GM12878 (cell line): Measurements from ENCODE around the gene C9orf50. TPM values are rescaled to one million over a fixed set of nuclear protein-coding genes. Genes with fewer than 3 reads are reported as not detected.
"Not testable (repeated sequence)": the region's sequence is repeated elsewhere in the genome, so short reads cannot be mapped to it uniquely, and the experiment has no call there.

Experiments
- ATAC-seq: fragments of 200-7000 bp; cut with Tn5 transposase; 3 replicates; pipeline ENCODE4 v1.9.1; 2020; ENCODE audit warnings: mild to moderate bottlenecking, moderate library complexity
- BruUV-seq: library from RNA; stranded (reverse); fragments of 400-500 nt; replicated peaks from 2 replicates; lab custom pipeline; 2021; lab: Mats Ljungman, UMichigan
- CTCF ChIA-PET: fragments of 300-600 bp; sonication (Branson Sonifier 250); formaldehyde crosslinking; extraction: SDS; loops from one replicate; lab custom pipeline; 2021; ENCODE audit warnings: inconsistent platforms; lab: Yijun Ruan, JAX
- POLR2A ChIA-PET: fragments of 350-600 bp; formaldehyde crosslinking; extraction: SDS; loops from one replicate; lab custom pipeline; 2021; ENCODE audit warnings: inconsistent platforms; lab: Charles Lee
- RAD21 ChIA-PET: fragments of 300-600 bp; sonication (Branson Sonifier 250); formaldehyde crosslinking; loops from one replicate; lab custom pipeline; 2023; ENCODE audit warnings: antibody characterized with exemption; ENCODE audit not compliant: unreplicated experiment; lab: Charles Lee
- SMC1A ChIA-PET: fragments of 300-600 bp; sonication (Branson Sonifier 250); formaldehyde crosslinking; loops from one replicate; lab custom pipeline; 2023; ENCODE audit not compliant: unreplicated experiment, uncharacterized antibody; lab: Charles Lee
- DNase-seq: peaks from one replicate; pipeline ENCODE4 v3.0.0-alpha.2; 2011; ENCODE audit warnings: low read depth, low spot score
- FAIRE-seq: peaks from 3 replicates; lab custom pipeline; 2011; peaks lifted over from hg19 to GRCh38; lab: Jason Lieb, UNC
- H2AFZ ChIP-seq: 2 replicates; pipeline ENCODE4 v1.6.0; 2011; ENCODE audit warnings: low read depth, low read length, control low read depth; ENCODE audit not compliant: control insufficient read depth
- H3K27ac ChIP-seq: 2 replicates; pipeline ENCODE4 v1.5.1; 2011; ENCODE audit warnings: control low read depth; ENCODE audit not compliant: control insufficient read depth, insufficient read depth
- H3K27me3 ChIP-seq, 2 experiments: replicated peaks in 1 of 2; 2 replicates each; pipeline versions ENCODE4 v1.6.0 to v1.6.1; 2011; ENCODE audit warnings: low read length in 1 of 2; ENCODE audit not compliant: control insufficient read depth in 2 of 2, insufficient read depth in 2 of 2
- H3K36me3 ChIP-seq, 2 experiments: 2 replicates each; pipeline ENCODE4 v1.5.1; 2011; ENCODE audit warnings: low read length in 1 of 2; ENCODE audit not compliant: control insufficient read depth in 2 of 2, insufficient read depth in 2 of 2
- H3K4me1 ChIP-seq: 2 replicates; pipeline ENCODE4 v1.6.1; 2011; ENCODE audit warnings: mild to moderate bottlenecking, low read length, moderate library complexity, mixed read lengths; ENCODE audit not compliant: control insufficient read depth, insufficient read depth
- H3K4me2 ChIP-seq: 2 replicates; pipeline ENCODE4 v1.6.0; 2011; ENCODE audit warnings: control low read depth; ENCODE audit not compliant: control insufficient read depth, insufficient read depth
- H3K4me3 ChIP-seq: fragments of 200-600 bp; sonication (generic); 2 replicates; pipeline ENCODE4 v1.5.1; 2016
- H3K79me2 ChIP-seq: 2 replicates; pipeline ENCODE4 v1.6.0; 2011; ENCODE audit warnings: low read length; ENCODE audit not compliant: control insufficient read depth, insufficient read depth
- H3K9ac ChIP-seq: 2 replicates; pipeline ENCODE4 v1.8.0; 2011; ENCODE audit warnings: low read length, control low read depth, mixed read lengths; ENCODE audit not compliant: control insufficient read depth, insufficient read depth
- H3K9me3 ChIP-seq: replicated peaks from 3 replicates; pipeline ENCODE4 v1.5.1; 2011; ENCODE audit warnings: mild to moderate bottlenecking, low read length; ENCODE audit not compliant: control insufficient read depth, insufficient read depth
- H4K20me1 ChIP-seq: 2 replicates; pipeline ENCODE4 v1.6.0; 2011; ENCODE audit not compliant: control insufficient read depth, insufficient read depth
- IKZF2 ChIP-seq, 2 experiments: fragments of 450-650 bp; IDR thresholded peaks; 2 replicates each; pipeline ENCODE4 v1.6.1; 2017; ENCODE audit warnings: mild to moderate bottlenecking in 2 of 2, moderate library complexity in 2 of 2
- MYC ChIP-seq: IDR thresholded peaks from 2 replicates; pipeline ENCODE4 v1.6.1; 2011; ENCODE audit warnings: mild to moderate bottlenecking, low read length, moderate library complexity, inconsistent platforms; ENCODE audit not compliant: insufficient read depth, insufficient replicate concordance, insufficient read length, severe bottlenecking
- NBN ChIP-seq: fragments of 450-650 bp; IDR thresholded peaks from 2 replicates; pipeline ENCODE4 v1.6.1; 2016
- NR2C1 ChIP-seq: fragments of 450-650 bp; IDR thresholded peaks from 2 replicates; pipeline ENCODE4 v1.6.1; 2017; ENCODE audit warnings: antibody characterized with exemption, mild to moderate bottlenecking, moderate library complexity
- TCF3 ChIP-seq: IDR thresholded peaks from 2 replicates; pipeline ENCODE4 v1.6.1; 2012; ENCODE audit warnings: low read depth, mild to moderate bottlenecking, low read length, borderline replicate concordance; ENCODE audit not compliant: insufficient read depth
- WGBS: methylation state at CpG from one replicate; pipeline ENCODE4 v1.1.6; 2016; ENCODE audit warnings: low lambda C conversion rate; ENCODE audit not compliant: insufficient replicate concordance, insufficient coverage; ENCODE audit errors: missing lambda C conversion rate; 5-methylcytosine and 5-hydroxymethylcytosine counted together
- in situ Hi-C: fragments of 300-500 bp; cut with MboI; formaldehyde crosslinking; loops from 9 replicates; pipeline ENCODE4 v1.14.3; 2018; ENCODE audit warnings: mixed read lengths
- intact Hi-C: fragments of 100-400 bp; cut with micrococcal nuclease; formaldehyde crosslinking; loops from one replicate; pipeline ENCODE4 v1.14.2; 2022; ENCODE audit not compliant: unreplicated experiment
- polyA plus RNA-seq, 11 experiments: library from polyadenylated mRNA; depleted of rRNA in 4 of 11; unstranded in 6 of 11; stranded (reverse) in 5 of 11; fragments of >200 nt; fragmentation: Nextera tagmentation in 4 of 11; fragmentation: Illumina TruSeq in 1 of 11; extraction: Ambion mirVana in 4 of 11; extraction: Trizol in 1 of 11; gene quantifications; 1 replicate in 1 of 11; 2 replicates in 10 of 11; pipeline versions ENCODE4 v1.2.1 to v1.2.3, GENCODE V29; 2011 to 2016; ENCODE audit warnings: inconsistent platforms in 2 of 11, missing spikeins in 2 of 11, low read depth in 1 of 11
- total RNA-seq, 4 experiments: library from RNA; depleted of rRNA in 3 of 4; stranded (reverse); fragments of >200 nt in 3 of 4; fragmentation: Illumina TruSeq in 1 of 4; extraction: Trizol in 1 of 4; gene quantifications; 2 replicates each; pipeline versions ENCODE4 v1.2.1 to v1.2.3, GENCODE V29; 2013 to 2021
- TF ChIP-seq, protein P1 (sequence below): IDR thresholded peaks from 2 replicates; pipeline ENCODE4 v1.6.1; 2012; ENCODE audit warnings: mild to moderate bottlenecking, low read depth, low read length
- TF ChIP-seq, protein P2 (sequence below): fragments of 450-650 bp; IDR thresholded peaks from 2 replicates; pipeline ENCODE4 v1.6.1; 2017; ENCODE audit warnings: mild to moderate bottlenecking, moderate library complexity

The C9orf50 gene
- total and polyA plus RNA-seq, 10 of the 15 experiments (the other 5 are each of a cell fraction or from before 2014, with no cell fraction given) = not detected

DNA sequence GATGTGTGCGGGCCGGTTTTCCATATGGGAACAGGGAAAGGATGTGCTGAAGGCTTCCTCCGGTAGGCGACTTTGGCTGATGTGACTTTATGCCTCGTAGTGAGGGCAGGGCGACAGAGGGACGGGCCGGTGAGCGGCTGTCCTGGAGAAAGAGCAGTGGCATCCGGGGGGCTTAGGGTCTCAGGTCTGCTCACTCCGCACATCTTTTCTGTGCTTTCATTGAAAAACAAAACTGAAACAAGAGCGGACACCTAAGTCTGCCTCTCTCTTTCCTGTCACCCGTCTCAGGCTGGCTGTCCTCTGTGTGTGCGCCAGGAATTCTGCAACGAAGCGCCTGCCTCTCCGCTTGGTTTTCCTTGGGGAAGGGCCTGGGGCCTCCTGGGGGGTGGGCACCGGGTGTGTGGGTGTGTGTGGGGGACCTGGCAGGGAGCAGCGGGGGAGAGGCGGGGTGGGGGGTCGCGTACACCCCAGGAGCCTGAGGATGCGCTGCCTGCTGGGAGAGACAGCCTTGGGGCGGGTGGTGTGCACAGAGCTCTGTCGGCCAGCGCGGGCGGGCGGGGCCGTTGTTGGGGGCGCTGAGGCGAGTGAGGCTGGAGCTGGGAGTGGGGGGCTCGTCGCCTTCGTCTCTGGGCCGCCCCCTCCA lies 44.0 kb upstream of the C9orf50 start (continued):
- TF ChIP-seq MYC (no peak), TCF3 (no peak), NBN (no peak), NR2C1 (no peak), IKZF2 (IDR thresholded peaks at IDR 0.05) (no peak)
- TF ChIP-seq, protein P1, sequence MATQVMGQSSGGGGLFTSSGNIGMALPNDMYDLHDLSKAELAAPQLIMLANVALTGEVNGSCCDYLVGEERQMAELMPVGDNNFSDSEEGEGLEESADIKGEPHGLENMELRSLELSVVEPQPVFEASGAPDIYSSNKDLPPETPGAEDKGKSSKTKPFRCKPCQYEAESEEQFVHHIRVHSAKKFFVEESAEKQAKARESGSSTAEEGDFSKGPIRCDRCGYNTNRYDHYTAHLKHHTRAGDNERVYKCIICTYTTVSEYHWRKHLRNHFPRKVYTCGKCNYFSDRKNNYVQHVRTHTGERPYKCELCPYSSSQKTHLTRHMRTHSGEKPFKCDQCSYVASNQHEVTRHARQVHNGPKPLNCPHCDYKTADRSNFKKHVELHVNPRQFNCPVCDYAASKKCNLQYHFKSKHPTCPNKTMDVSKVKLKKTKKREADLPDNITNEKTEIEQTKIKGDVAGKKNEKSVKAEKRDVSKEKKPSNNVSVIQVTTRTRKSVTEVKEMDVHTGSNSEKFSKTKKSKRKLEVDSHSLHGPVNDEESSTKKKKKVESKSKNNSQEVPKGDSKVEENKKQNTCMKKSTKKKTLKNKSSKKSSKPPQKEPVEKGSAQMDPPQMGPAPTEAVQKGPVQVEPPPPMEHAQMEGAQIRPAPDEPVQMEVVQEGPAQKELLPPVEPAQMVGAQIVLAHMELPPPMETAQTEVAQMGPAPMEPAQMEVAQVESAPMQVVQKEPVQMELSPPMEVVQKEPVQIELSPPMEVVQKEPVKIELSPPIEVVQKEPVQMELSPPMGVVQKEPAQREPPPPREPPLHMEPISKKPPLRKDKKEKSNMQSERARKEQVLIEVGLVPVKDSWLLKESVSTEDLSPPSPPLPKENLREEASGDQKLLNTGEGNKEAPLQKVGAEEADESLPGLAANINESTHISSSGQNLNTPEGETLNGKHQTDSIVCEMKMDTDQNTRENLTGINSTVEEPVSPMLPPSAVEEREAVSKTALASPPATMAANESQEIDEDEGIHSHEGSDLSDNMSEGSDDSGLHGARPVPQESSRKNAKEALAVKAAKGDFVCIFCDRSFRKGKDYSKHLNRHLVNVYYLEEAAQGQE = no peak
- TF ChIP-seq, protein P2, sequence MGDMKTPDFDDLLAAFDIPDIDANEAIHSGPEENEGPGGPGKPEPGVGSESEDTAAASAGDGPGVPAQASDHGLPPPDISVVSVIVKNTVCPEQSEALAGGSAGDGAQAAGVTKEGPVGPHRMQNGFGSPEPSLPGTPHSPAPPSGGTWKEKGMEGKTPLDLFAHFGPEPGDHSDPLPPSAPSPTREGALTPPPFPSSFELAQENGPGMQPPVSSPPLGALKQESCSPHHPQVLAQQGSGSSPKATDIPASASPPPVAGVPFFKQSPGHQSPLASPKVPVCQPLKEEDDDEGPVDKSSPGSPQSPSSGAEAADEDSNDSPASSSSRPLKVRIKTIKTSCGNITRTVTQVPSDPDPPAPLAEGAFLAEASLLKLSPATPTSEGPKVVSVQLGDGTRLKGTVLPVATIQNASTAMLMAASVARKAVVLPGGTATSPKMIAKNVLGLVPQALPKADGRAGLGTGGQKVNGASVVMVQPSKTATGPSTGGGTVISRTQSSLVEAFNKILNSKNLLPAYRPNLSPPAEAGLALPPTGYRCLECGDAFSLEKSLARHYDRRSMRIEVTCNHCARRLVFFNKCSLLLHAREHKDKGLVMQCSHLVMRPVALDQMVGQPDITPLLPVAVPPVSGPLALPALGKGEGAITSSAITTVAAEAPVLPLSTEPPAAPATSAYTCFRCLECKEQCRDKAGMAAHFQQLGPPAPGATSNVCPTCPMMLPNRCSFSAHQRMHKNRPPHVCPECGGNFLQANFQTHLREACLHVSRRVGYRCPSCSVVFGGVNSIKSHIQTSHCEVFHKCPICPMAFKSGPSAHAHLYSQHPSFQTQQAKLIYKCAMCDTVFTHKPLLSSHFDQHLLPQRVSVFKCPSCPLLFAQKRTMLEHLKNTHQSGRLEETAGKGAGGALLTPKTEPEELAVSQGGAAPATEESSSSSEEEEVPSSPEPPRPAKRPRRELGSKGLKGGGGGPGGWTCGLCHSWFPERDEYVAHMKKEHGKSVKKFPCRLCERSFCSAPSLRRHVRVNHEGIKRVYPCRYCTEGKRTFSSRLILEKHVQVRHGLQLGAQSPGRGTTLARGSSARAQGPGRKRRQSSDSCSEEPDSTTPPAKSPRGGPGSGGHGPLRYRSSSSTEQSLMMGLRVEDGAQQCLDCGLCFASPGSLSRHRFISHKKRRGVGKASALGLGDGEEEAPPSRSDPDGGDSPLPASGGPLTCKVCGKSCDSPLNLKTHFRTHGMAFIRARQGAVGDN = no peak

DNA sequence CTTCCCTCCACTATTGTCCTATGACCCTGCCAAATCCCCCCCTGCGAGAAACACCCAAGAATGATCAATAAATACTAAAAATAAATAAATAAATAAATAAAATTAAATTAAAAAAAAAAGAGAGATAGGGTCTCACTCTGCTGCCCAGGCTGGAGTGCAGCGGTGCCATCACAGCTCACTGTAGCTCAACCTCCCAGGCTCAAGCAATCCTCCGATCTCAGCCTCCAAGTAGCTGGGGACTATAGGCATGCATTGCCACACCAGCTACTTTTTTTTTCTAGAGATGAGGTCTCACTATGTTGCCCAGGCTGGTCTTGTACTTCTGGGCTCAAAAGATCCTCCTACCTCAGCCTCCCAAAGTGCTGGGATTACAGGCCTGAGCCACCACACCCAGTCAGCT lies 41.3 kb upstream of the C9orf50 start:
- H3K27ac ChIP-seq, H3K79me2 ChIP-seq, H3K4me3 ChIP-seq, H3K9me3 ChIP-seq, in situ Hi-C loops, H3K4me1 ChIP-seq, FAIRE-seq, H3K27me3 ChIP-seq, H2AFZ ChIP-seq, H4K20me1 ChIP-seq, DNase-seq, H3K9ac ChIP-seq, ATAC-seq, RAD21 ChIA-PET, intact Hi-C loops, H3K36me3 ChIP-seq, H3K4me2 ChIP-seq, BruUV-seq, SMC1A ChIA-PET: not testable (repeated sequence)
- CTCF ChIA-PET = interaction anchor here (1.4 kb wide), 1 partner anchor 19 kb away, joined by 3 read pairs; no protein-coding TSS in a partner anchor
- POLR2A ChIA-PET = interaction anchor here (0.6 kb wide), 1 partner anchor 18 kb away, joined by 3 read pairs; no protein-coding TSS in a partner anchor
- WGBS = 15% methylated on average over 2 of the region's 3 CpGs
